ENCODE data around the gene STX7. TPM values are rescaled to one million over a fixed set of nuclear protein-coding genes. Genes with fewer than 3 reads are reported as not detected.
"Not testable (repeated sequence)": the region's sequence is repeated elsewhere in the genome, so short reads cannot be mapped to it uniquely, and the experiment has no call there.

Gene STX7
- total RNA-seq, 1 experiment from 2014 or later: 33.0 TPM

GRCh38 chr6:132548746-132549463, 36.0 kb upstream of the STX7 start:
- intact Hi-C loops (cut with micrococcal nuclease): no loop called here
- TF ChIP-seq, protein P1, sequence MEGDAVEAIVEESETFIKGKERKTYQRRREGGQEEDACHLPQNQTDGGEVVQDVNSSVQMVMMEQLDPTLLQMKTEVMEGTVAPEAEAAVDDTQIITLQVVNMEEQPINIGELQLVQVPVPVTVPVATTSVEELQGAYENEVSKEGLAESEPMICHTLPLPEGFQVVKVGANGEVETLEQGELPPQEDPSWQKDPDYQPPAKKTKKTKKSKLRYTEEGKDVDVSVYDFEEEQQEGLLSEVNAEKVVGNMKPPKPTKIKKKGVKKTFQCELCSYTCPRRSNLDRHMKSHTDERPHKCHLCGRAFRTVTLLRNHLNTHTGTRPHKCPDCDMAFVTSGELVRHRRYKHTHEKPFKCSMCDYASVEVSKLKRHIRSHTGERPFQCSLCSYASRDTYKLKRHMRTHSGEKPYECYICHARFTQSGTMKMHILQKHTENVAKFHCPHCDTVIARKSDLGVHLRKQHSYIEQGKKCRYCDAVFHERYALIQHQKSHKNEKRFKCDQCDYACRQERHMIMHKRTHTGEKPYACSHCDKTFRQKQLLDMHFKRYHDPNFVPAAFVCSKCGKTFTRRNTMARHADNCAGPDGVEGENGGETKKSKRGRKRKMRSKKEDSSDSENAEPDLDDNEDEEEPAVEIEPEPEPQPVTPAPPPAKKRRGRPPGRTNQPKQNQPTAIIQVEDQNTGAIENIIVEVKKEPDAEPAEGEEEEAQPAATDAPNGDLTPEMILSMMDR (IDR thresholded peaks at IDR 0.05; ENCODE audit: unreplicated experiment): no peak
- ChIA-PET POLR2A (no interaction called here), CTCF (no interaction called here)
- H3K9me3 Mint-ChIP-seq (ENCODE audit: unreplicated experiment): no peaks in the 10 kb centered on the region
- BruUV-seq (replicated peaks): no TSS peak
- no peak overlapping the region for H3K27ac Mint-ChIP-seq (ENCODE audit: low read depth, unreplicated experiment)
- H3K4me3 Mint-ChIP-seq (ENCODE audit: unreplicated experiment): no peak overlapping the region
- no peaks in the 10 kb centered on the region for H3K4me1 Mint-ChIP-seq (ENCODE audit: insufficient read depth, unreplicated experiment)
- H3K36me3 Mint-ChIP-seq (ENCODE audit: insufficient read depth, unreplicated experiment): no peaks in the 10 kb centered on the region
- peaks cover 99% of the 10 kb centered on the region for H3K27me3 Mint-ChIP-seq (ENCODE audit: insufficient read depth, unreplicated experiment)
- no peak for DNase-seq (ENCODE audit: unreplicated experiment)

DNA sequence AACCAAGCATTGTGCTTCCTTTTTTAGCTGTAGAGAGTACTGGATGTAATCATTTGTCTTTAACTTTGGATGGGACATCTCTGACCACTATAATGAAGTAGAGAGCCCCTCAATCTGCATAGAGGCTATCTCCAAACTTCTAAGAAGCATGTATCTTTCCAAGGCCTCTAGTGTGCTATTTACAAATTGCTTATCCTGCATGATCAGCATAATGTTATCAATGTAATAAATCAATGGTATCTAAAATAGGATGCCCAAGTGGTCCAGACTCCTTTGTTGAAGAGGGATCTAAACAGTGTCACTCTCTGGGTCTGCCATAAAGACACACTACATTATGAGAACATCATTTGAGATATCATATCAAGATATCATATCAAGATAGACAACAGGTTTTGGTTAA, 31.9 kb upstream of the STX7 start:
- Mint-ChIP-seq H3K9me3 (ENCODE audit: unreplicated experiment) (no peaks in the 10 kb centered on the region), H3K36me3 (ENCODE audit: insufficient read depth, unreplicated experiment) (no peaks in the 10 kb centered on the region), H3K4me1 (ENCODE audit: insufficient read depth, unreplicated experiment) (no peaks in the 10 kb centered on the region), H3K27me3 (ENCODE audit: insufficient read depth, unreplicated experiment) (peaks cover 96% of the 10 kb centered on the region), H3K4me3 (ENCODE audit: unreplicated experiment) (no peak overlapping the region), H3K27ac (ENCODE audit: low read depth, unreplicated experiment) (no peak overlapping the region)
- intact Hi-C loops (cut with micrococcal nuclease): no loop called here
- no peak for DNase-seq (ENCODE audit: unreplicated experiment)
- ChIA-PET POLR2A (no interaction called here), CTCF (no interaction called here)
- TF ChIP-seq, protein P1 (IDR thresholded peaks at IDR 0.05; ENCODE audit: unreplicated experiment): no peak
- no TSS peak for BruUV-seq (replicated peaks)

GRCh38 chr6:132537977-132538376, 25.1 kb upstream of the STX7 start, which contains the start of gene TAAR9:
Gene TAAR9 (plus strand): TSS chr6:132538277. CDS start chr6:132538290, 13 bp downstream.
- Mint-ChIP-seq H3K4me1 (ENCODE audit: insufficient read depth, unreplicated experiment) (no peaks in the 10 kb centered on the region), H3K9me3 (ENCODE audit: unreplicated experiment) (no peaks in the 10 kb centered on the region), H3K36me3 (ENCODE audit: insufficient read depth, unreplicated experiment) (peaks cover 6% of the 10 kb centered on the region), H3K27ac (ENCODE audit: low read depth, unreplicated experiment) (no peak within 1 kb of the TSS), H3K27me3 (ENCODE audit: insufficient read depth, unreplicated experiment) (peaks cover 63% of the 10 kb centered on the region), H3K4me3 (ENCODE audit: unreplicated experiment) (no peak within 1 kb of the TSS)
- TF ChIP-seq, protein P1 (IDR thresholded peaks at IDR 0.05; ENCODE audit: unreplicated experiment): no peak
- BruUV-seq (replicated peaks): no TSS peak
- CTCF ChIA-PET: no interaction called here
- POLR2A ChIA-PET: interaction anchor here (1.0 kb wide), 1 partner anchor 276 kb away, joined by 3 read pairs; the partner anchor contains the start of gene RPS12
- intact Hi-C loops (cut with micrococcal nuclease): no loop called here
- no peak for DNase-seq (ENCODE audit: unreplicated experiment)

DNA sequence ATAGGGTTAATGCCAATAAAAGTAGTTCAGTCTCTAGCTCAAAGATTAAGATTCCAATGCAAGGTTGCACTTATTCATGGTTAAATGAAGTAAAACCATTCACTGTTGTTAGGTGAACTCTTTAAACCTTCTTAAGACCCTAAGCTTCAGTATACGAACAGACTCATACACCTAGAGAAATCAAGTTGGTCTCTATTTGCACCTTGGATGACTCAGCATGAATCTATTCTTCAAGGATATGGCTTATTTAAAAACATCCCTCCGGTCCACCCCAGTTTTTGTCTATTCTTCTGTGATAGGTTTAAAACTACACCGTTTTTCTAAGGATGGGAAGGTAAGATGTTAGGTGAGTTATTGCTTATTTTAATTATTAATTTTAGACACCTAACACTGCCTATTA, 24.2 kb upstream of the STX7 start:
- intact Hi-C loops (cut with micrococcal nuclease): no loop called here
- ChIA-PET POLR2A (interaction anchor here (1.0 kb wide), 1 partner anchor 277 kb away, joined by 3 read pairs; the partner anchor contains the start of gene RPS12), CTCF (no interaction called here)

GRCh38 chr6:132534546-132534945, 21.6 kb upstream of the STX7 start:
- H3K4me1 Mint-ChIP-seq (ENCODE audit: insufficient read depth, unreplicated experiment); H3K27ac Mint-ChIP-seq (ENCODE audit: low read depth, unreplicated experiment); H3K9me3 Mint-ChIP-seq (ENCODE audit: unreplicated experiment); BruUV-seq (replicated peaks); DNase-seq (ENCODE audit: unreplicated experiment); H3K4me3 Mint-ChIP-seq (ENCODE audit: unreplicated experiment); H3K36me3 Mint-ChIP-seq (ENCODE audit: insufficient read depth, unreplicated experiment); POLR2A ChIA-PET: not testable (repeated sequence)
- CTCF ChIA-PET: interaction anchor here (0.6 to 0.7 kb wide), 3 partner anchors 246 to 919 kb away, joined by 3 to 4 read pairs (median 4); no protein-coding TSS in a partner anchor
- intact Hi-C loops (cut with micrococcal nuclease): loop anchor here (5.0 kb wide), 1 partner anchor 248 kb away; no protein-coding TSS in a partner anchor
- H3K27me3 Mint-ChIP-seq (ENCODE audit: insufficient read depth, unreplicated experiment): peaks cover 33% of the 10 kb centered on the region

More for the DNA sequence above, 24.2 kb upstream of the STX7 start:
- Mint-ChIP-seq H3K27ac (ENCODE audit: low read depth, unreplicated experiment) (no peak overlapping the region), H3K4me3 (ENCODE audit: unreplicated experiment) (no peak overlapping the region), H3K36me3 (ENCODE audit: insufficient read depth, unreplicated experiment) (peaks cover 6% of the 10 kb centered on the region), H3K4me1 (ENCODE audit: insufficient read depth, unreplicated experiment) (no peaks in the 10 kb centered on the region), H3K9me3 (ENCODE audit: unreplicated experiment) (no peaks in the 10 kb centered on the region), H3K27me3 (ENCODE audit: insufficient read depth, unreplicated experiment) (peaks cover 54% of the 10 kb centered on the region)
- TF ChIP-seq, protein P1 (IDR thresholded peaks at IDR 0.05; ENCODE audit: unreplicated experiment): no peak
- BruUV-seq (replicated peaks): no TSS peak
- no peak for DNase-seq (ENCODE audit: unreplicated experiment)

Data from MCF 10A (cell line).